ENCODE measurements around the gene TRPC3. TPM values are rescaled to one million over a fixed set of nuclear protein-coding genes. Genes with fewer than 3 reads are reported as not detected.
A peak's percentile ranks its signal among the peaks of the same experiment; 100 is the strongest.

The TRPC3 gene
- total RNA-seq, 2 experiments from 2014 or later = 0.50 to 0.55 TPM

GRCh38 chr4:121973816-121974215, 22.0 kb upstream of the TRPC3 start:
- ATAC-seq (no peak), DNase-seq (no peak)
- ChIA-PET POLR2A (no interaction called here), CTCF (interaction anchor here (1.8 kb wide), 1 partner anchor 10 kb away, joined by 5 read pairs; no protein-coding TSS in a partner anchor)
- no peak overlapping the region for H3K4me3 Mint-ChIP-seq
- H3K4me1 Mint-ChIP-seq (ENCODE audit: low read depth) = peaks cover 12% of the 10 kb centered on the region
- peaks cover 25% of the 10 kb centered on the region for H3K27me3 Mint-ChIP-seq (ENCODE audit: low read depth)
- H3K9me3 Mint-ChIP-seq (ENCODE audit: insufficient read depth) = no peaks in the 10 kb centered on the region
- H3K27ac Mint-ChIP-seq = no peak overlapping the region
- H3K36me3 Mint-ChIP-seq (ENCODE audit: low read depth) = no peaks in the 10 kb centered on the region

- Mint-ChIP-seq H3K4me3 (no peak overlapping the region), H3K27me3 (ENCODE audit: low read depth) (peaks cover 36% of the 10 kb centered on the region), H3K36me3 (ENCODE audit: low read depth) (no peaks in the 10 kb centered on the region), H3K9me3 (ENCODE audit: insufficient read depth) (no peaks in the 10 kb centered on the region), H3K4me1 (ENCODE audit: low read depth) (no peaks in the 10 kb centered on the region), H3K27ac (no peak overlapping the region)
- DNase-seq (no peak), ATAC-seq (no peak)
- ChIA-PET POLR2A (interaction anchor here (0.6 kb wide), 1 partner anchor 488 kb away, joined by 3 read pairs; no protein-coding TSS in a partner anchor), CTCF (no interaction called here)
Measured at GRCh38 chr4:121968859-121969258, 17.0 kb upstream of the TRPC3 start.

DNA sequence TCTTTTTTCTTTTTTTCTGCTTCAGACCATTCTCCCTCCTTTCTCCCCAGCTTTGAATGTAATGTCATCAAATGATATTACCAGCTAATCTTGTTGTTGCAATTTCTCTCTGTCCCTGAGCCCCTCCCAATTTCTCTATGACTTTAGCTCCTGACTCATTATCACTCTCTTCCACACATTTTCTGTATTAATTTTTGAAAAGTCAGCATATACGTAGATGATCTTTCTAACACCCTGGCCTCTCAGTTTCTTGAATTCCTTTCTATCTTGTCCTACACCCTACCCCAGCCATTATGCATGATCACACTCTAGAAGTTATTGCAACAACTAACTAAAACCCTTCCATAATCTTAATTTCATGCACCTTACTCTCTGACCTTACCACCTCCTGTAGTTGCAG, 13.1 kb upstream of the TRPC3 start:
- ATAC-seq (no peak), DNase-seq (no peak)
- Mint-ChIP-seq H3K4me1 (ENCODE audit: low read depth) (no peaks in the 10 kb centered on the region), H3K27ac (no peak overlapping the region), H3K9me3 (ENCODE audit: insufficient read depth) (no peaks in the 10 kb centered on the region), H3K27me3 (ENCODE audit: low read depth) (peaks cover 27% of the 10 kb centered on the region), H3K4me3 (no peak overlapping the region), H3K36me3 (ENCODE audit: low read depth) (no peaks in the 10 kb centered on the region)
- ChIA-PET CTCF (no interaction called here), POLR2A (no interaction called here)

GRCh38 chr4:121960818-121961217, 9.0 kb upstream of the TRPC3 start:
- H3K4me3 Mint-ChIP-seq = no peak overlapping the region
- CTCF ChIA-PET = interaction anchor here (1.5 kb wide), 1 partner anchor 11 kb away, joined by 6 read pairs; no protein-coding TSS in a partner anchor
- ATAC-seq = no peak
- H3K9me3 Mint-ChIP-seq (ENCODE audit: insufficient read depth) = no peaks in the 10 kb centered on the region
- no peaks in the 10 kb centered on the region for H3K4me1 Mint-ChIP-seq (ENCODE audit: low read depth)
- no peaks in the 10 kb centered on the region for H3K36me3 Mint-ChIP-seq (ENCODE audit: low read depth)
- DNase-seq = no peak
- H3K27me3 Mint-ChIP-seq (ENCODE audit: low read depth) = peaks cover 34% of the 10 kb centered on the region
- no peak overlapping the region for H3K27ac Mint-ChIP-seq
- POLR2A ChIA-PET = no interaction called here

GRCh38 chr4:121958777-121959176, 6.9 kb upstream of the TRPC3 start:
- H3K27ac Mint-ChIP-seq = no peak overlapping the region
- H3K36me3 Mint-ChIP-seq (ENCODE audit: low read depth) = no peaks in the 10 kb centered on the region
- H3K4me3 Mint-ChIP-seq = no peak overlapping the region
- ChIA-PET POLR2A (no interaction called here), CTCF (no interaction called here)
- H3K27me3 Mint-ChIP-seq (ENCODE audit: low read depth) = peaks cover 28% of the 10 kb centered on the region
- ATAC-seq (no peak), DNase-seq (no peak)
- H3K9me3 Mint-ChIP-seq (ENCODE audit: insufficient read depth) = no peaks in the 10 kb centered on the region
- H3K4me1 Mint-ChIP-seq (ENCODE audit: low read depth) = peaks cover 3% of the 10 kb centered on the region

DNA sequence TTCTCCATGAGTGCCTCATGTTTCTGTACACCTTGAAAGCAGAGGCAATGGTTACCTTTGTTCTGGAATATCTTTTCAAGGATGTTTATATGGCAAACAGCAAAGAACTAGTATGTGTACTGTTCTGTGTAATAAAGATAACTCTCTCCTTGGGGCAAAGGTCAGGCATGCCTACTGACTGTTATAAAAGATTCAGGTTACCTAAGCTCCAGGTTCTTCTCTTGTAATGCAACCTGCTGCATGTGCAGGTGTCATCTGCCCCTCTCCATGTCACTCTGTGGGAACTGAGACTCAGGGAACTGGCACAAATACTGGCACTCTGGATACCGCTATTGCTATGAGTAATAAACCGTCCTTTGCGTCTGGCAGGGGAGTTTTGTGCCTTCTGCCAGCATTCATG, 5.4 kb upstream of the TRPC3 start:
- no peak for DNase-seq
- H3K4me1 Mint-ChIP-seq (ENCODE audit: low read depth) = peaks cover 8% of the 10 kb centered on the region
- no peaks in the 10 kb centered on the region for H3K36me3 Mint-ChIP-seq (ENCODE audit: low read depth)
- POLR2A ChIA-PET = no interaction called here
- CTCF ChIA-PET = no interaction called here
- H3K27ac Mint-ChIP-seq = no peak overlapping the region
- no peaks in the 10 kb centered on the region for H3K9me3 Mint-ChIP-seq (ENCODE audit: insufficient read depth)
- H3K4me3 Mint-ChIP-seq = no peak overlapping the region
- H3K27me3 Mint-ChIP-seq (ENCODE audit: low read depth) = peaks cover 37% of the 10 kb centered on the region
- no peak for ATAC-seq

DNA sequence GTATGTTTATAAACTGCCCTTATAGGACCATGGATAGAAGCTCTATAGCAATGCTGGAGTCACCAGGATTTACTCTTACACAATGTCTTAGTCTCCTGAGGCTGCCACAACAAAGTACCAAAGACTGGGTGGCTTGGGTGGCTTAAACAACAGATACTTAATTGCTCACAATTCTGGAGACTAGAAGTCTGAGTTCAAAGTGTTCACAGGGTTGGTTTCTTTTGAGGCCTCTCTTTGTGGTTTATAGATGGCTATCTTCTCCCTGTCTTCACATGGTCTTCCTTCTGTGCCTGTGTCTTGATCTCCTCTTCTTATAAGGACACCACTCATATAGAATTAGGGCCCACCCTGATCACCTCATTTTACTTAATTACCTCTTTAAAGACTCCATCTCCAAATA, 2.0 kb upstream of the TRPC3 start:
- Mint-ChIP-seq H3K36me3 (ENCODE audit: low read depth) (no peaks in the 10 kb centered on the region), H3K27ac (no peak overlapping the region), H3K9me3 (ENCODE audit: insufficient read depth) (no peaks in the 10 kb centered on the region), H3K4me1 (ENCODE audit: low read depth) (peaks cover 17% of the 10 kb centered on the region), H3K27me3 (ENCODE audit: low read depth) (peaks cover 40% of the 10 kb centered on the region), H3K4me3 (no peak overlapping the region)
- CTCF ChIA-PET = no interaction called here
- POLR2A ChIA-PET = no interaction called here
- ATAC-seq (no peak), DNase-seq (no peak)

GRCh38 chr4:121952290-121952689, 430 bp upstream of the TRPC3 start:
- peaks cover 44% of the 10 kb centered on the region for H3K27me3 Mint-ChIP-seq (ENCODE audit: low read depth)
- no peaks in the 10 kb centered on the region for H3K9me3 Mint-ChIP-seq (ENCODE audit: insufficient read depth)
- no peak for DNase-seq
- ChIA-PET POLR2A (no interaction called here), CTCF (no interaction called here)
- no peaks in the 10 kb centered on the region for H3K36me3 Mint-ChIP-seq (ENCODE audit: low read depth)
- peaks cover 17% of the 10 kb centered on the region for H3K4me1 Mint-ChIP-seq (ENCODE audit: low read depth)
- no peak overlapping the region for H3K27ac Mint-ChIP-seq
- H3K4me3 Mint-ChIP-seq = peak overlapping the region; percentile 56
- no peak for ATAC-seq

DNA sequence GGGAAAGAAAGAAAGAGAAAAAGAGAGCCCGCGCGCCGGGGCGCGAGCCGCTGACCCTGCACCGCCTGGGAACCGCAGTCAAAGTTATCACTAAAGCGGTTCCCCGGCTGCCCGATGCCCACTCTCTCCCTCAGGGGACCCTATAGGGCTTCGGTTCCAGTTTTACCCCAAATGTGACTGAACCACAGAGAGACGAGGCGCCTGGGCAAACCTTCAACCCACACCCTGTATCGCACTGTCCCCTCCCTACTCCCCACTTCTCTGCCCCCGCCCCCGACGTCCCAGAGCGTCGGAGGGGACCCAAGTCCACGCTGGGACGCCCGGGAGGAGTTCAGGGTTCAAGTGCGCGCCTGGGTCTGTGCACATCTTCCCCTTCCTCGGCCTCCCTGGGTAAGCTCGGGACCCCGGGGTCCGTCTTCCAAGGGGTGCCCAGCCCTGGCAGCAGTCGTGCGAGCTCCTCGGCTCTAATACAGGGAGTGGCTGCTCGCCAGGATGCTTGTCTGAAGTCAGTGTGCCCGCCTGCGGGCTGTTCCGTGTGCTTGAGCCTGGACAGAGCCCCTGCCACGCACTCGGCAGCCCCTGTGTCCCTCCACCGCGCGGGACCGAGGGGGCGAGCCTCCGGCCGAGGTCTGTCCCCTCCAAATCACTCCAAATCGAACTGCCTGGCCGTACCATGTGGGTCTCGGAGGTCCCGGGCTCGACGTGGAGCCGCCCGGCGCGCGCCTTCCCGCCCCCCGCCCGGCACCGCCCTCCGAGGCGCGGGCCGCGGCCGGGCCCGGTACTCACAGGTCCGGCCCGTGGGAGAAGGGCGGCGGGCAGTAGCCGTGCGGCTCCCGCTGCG, 960 bp downstream of the TRPC3 start:
- peaks cover 17% of the 10 kb centered on the region for H3K4me1 Mint-ChIP-seq (ENCODE audit: low read depth)
- no peaks in the 10 kb centered on the region for H3K36me3 Mint-ChIP-seq (ENCODE audit: low read depth)
- POLR2A ChIA-PET = no interaction called here
- H3K9me3 Mint-ChIP-seq (ENCODE audit: insufficient read depth) = no peaks in the 10 kb centered on the region
- H3K4me3 Mint-ChIP-seq = peak overlapping the region; percentile 85
- H3K27ac Mint-ChIP-seq = no peak overlapping the region
- DNase-seq (peak; percentile 33), ATAC-seq (peak; percentile 58)
- H3K27me3 Mint-ChIP-seq (ENCODE audit: low read depth) = peaks cover 47% of the 10 kb centered on the region
- CTCF ChIA-PET = interaction anchor here (0.6 to 3.1 kb wide), 10 partner anchors 9 to 627 kb away, joined by 3 to 27 read pairs (median 4); no protein-coding TSS in a partner anchor

DNA sequence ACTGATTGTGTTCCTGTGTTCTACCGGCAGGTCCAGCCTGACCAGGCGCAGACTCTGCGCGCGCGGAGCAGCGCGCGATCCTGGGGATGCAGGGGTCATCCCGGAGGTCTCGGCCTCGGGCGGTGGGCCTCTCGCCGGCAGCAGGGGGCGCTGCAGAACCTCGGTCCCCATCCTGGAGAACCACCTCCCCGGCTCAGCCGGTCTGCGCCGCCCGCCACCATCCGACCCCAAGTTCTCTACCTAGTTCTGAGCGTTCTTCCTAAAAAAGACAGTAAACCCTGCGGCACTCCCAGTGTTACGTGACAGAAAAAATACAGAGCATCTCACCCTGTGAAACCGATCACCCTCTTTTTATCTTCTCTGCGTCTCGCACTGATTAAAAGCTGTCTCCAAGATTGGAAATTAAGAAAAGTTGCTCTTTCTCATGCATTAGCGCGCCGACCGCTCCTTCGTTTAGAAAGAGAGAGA, 1.6 kb downstream of the TRPC3 start:
- peak; percentile 87 for ATAC-seq
- peak overlapping the region; percentile 85 for H3K4me3 Mint-ChIP-seq
- ChIA-PET POLR2A (no interaction called here), CTCF (interaction anchor here (0.6 to 3.1 kb wide), 22 partner anchors 9 to 628 kb away, joined by 3 to 27 read pairs (median 4); no protein-coding TSS in a partner anchor)
- peaks cover 53% of the 10 kb centered on the region for H3K27me3 Mint-ChIP-seq (ENCODE audit: low read depth)
- H3K36me3 Mint-ChIP-seq (ENCODE audit: low read depth) = no peaks in the 10 kb centered on the region
- H3K9me3 Mint-ChIP-seq (ENCODE audit: insufficient read depth) = no peaks in the 10 kb centered on the region
- H3K27ac Mint-ChIP-seq = peak overlapping the region; percentile 40
- peaks cover 17% of the 10 kb centered on the region for H3K4me1 Mint-ChIP-seq (ENCODE audit: low read depth)
- DNase-seq = peak; percentile 89

DNA sequence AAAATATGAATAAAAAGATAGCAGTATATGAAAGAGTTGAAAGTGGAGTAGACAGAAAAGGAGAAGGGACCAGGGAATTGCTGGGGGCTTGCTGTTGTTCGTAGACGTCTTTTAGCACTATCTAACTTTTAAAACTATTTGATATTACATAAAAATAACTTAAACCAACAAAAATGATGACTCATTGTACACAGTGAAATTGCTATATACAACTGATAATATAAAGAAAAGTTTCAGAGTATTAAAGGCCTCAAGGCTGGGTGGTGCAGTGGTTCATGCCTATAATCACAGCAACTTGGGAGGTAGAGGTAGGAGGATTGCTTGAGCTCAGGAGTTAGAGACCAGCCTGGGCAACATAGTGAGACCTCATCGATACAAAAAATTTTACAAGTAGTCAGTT, 5.2 kb downstream of the TRPC3 start:
- no peaks in the 10 kb centered on the region for H3K9me3 Mint-ChIP-seq (ENCODE audit: insufficient read depth)
- H3K36me3 Mint-ChIP-seq (ENCODE audit: low read depth) = no peaks in the 10 kb centered on the region
- ATAC-seq = no peak
- ChIA-PET CTCF (interaction anchor here (1.0 kb wide), 2 partner anchors 8 to 46 kb away, joined by 3 to 4 read pairs; no protein-coding TSS in a partner anchor), POLR2A (no interaction called here)
- peaks cover 6% of the 10 kb centered on the region for H3K4me1 Mint-ChIP-seq (ENCODE audit: low read depth)
- peaks cover 52% of the 10 kb centered on the region for H3K27me3 Mint-ChIP-seq (ENCODE audit: low read depth)
- DNase-seq = no peak
- no peak overlapping the region for H3K27ac Mint-ChIP-seq
- H3K4me3 Mint-ChIP-seq = no peak overlapping the region

DNA sequence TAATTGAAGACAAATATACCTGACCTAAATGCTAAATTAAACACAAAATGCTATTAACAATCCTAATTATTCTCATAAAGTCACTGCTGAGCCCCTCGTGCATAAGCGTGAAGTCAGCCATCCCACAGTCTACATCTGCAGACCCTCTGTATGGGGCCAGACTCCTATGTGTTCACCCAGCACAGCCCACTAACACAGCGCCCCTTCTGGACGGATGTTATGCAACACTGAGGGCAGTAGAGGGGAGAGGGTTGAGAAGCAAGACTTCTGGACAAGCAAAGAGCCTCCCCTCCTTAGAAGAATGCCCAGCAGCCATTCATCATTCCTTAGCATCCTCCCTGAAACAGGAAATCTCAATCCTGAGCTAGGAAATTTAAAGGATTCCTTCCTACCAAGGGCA, 7.9 kb downstream of the TRPC3 start:
- ChIA-PET CTCF (interaction anchor here (1.3 kb wide), 2 partner anchors 8 to 635 kb away, joined by 4 read pairs; no protein-coding TSS in a partner anchor), POLR2A (no interaction called here)
- no peak overlapping the region for H3K4me3 Mint-ChIP-seq
- peaks cover 1% of the 10 kb centered on the region for H3K4me1 Mint-ChIP-seq (ENCODE audit: low read depth)
- DNase-seq = peak; percentile 26
- no peak for ATAC-seq
- no peaks in the 10 kb centered on the region for H3K36me3 Mint-ChIP-seq (ENCODE audit: low read depth)
- H3K27ac Mint-ChIP-seq = no peak overlapping the region
- H3K9me3 Mint-ChIP-seq (ENCODE audit: insufficient read depth) = no peaks in the 10 kb centered on the region
- peaks cover 55% of the 10 kb centered on the region for H3K27me3 Mint-ChIP-seq (ENCODE audit: low read depth)
